Epithelial cell of proximal tubule (primary cell): ENCODE results near the gene NGEF. TPM values are rescaled to one million over a fixed set of nuclear protein-coding genes. Genes with fewer than 3 reads are reported as not detected.
A peak's percentile ranks its signal among the peaks of the same experiment; 100 is the strongest.

Source experiments
- DNase-seq: peaks from one replicate; pipeline ENCODE4 v3.0.0-alpha.2; 2011; ENCODE audit warnings: low read depth
- H3K4me3 ChIP-seq: 2 replicates; pipeline ENCODE4 v1.5.1; 2011; ENCODE audit warnings: low read depth, mild to moderate bottlenecking, low read length
- total RNA-seq: library from RNA; depleted of rRNA; stranded (reverse); fragments of >200 nt; gene quantifications from 2 replicates; pipeline ENCODE4 v1.2.3, GENCODE V29; 2015
- TF ChIP-seq, protein P1 (sequence below): conservative IDR thresholded peaks from 2 replicates; pipeline ENCODE4 v1.5.1; 2012; ENCODE audit warnings: low read depth, mild to moderate bottlenecking, low read length

NGEF gene, protein sequence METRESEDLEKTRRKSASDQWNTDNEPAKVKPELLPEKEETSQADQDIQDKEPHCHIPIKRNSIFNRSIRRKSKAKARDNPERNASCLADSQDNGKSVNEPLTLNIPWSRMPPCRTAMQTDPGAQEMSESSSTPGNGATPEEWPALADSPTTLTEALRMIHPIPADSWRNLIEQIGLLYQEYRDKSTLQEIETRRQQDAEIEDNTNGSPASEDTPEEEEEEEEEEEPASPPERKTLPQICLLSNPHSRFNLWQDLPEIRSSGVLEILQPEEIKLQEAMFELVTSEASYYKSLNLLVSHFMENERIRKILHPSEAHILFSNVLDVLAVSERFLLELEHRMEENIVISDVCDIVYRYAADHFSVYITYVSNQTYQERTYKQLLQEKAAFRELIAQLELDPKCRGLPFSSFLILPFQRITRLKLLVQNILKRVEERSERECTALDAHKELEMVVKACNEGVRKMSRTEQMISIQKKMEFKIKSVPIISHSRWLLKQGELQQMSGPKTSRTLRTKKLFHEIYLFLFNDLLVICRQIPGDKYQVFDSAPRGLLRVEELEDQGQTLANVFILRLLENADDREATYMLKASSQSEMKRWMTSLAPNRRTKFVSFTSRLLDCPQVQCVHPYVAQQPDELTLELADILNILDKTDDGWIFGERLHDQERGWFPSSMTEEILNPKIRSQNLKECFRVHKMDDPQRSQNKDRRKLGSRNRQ
- 4.2 and 8.6 TPM in 2 replicates for total RNA-seq

DNA sequence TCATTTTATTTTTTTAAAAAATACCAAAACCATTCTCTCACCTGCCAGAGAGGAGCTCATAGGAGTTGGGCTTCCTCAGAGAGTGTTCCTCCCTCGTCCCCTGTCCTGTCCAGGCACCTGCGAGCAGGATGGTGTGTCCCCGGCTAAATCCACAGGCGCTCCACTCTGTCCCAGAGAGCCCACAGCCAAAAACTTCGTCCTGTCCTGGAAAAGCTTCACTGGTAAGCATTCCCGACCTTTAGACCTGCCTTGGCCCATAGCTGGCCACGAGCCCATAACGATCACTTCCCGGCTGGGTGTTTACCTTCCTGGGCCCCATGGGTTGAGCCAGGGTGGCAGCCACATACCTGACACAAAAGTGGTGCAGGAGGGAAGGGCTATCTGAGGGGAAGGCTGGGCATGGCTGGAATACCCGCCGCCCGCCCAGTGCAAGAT lies at the start of gene NGEF:
NGEF (minus strand) TSS at position 230 of the 435 bp plus-strand sequence. CDS start 38,366 bp downstream, outside the sequence.
- DNase-seq: no peak

DNA sequence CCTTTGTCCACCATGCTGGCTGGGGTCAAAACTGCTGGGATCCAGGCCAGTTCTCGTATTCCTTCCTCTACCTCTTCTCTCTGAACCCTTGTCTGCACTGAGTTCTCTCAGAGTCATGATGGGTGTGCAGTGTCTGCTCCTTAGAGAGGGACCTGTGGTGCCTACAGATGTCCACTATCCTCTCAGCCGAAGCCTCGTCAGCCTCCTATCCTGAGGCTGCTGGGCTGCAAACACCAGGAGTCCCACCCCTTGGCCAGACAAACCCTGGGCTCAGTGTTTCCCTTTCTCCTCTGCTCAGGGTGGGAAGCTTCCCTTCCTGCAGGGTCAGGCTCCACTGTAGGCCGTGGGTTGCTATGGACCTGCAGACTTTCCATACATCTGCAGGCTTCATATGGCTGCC lies 49.4 kb upstream of the NGEF start:
- H3K4me3 ChIP-seq: no peak overlapping the region
- TF ChIP-seq, protein P1, sequence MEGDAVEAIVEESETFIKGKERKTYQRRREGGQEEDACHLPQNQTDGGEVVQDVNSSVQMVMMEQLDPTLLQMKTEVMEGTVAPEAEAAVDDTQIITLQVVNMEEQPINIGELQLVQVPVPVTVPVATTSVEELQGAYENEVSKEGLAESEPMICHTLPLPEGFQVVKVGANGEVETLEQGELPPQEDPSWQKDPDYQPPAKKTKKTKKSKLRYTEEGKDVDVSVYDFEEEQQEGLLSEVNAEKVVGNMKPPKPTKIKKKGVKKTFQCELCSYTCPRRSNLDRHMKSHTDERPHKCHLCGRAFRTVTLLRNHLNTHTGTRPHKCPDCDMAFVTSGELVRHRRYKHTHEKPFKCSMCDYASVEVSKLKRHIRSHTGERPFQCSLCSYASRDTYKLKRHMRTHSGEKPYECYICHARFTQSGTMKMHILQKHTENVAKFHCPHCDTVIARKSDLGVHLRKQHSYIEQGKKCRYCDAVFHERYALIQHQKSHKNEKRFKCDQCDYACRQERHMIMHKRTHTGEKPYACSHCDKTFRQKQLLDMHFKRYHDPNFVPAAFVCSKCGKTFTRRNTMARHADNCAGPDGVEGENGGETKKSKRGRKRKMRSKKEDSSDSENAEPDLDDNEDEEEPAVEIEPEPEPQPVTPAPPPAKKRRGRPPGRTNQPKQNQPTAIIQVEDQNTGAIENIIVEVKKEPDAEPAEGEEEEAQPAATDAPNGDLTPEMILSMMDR: no peak
- DNase-seq: no peak

More for the DNA sequence above, at the start of gene NGEF:
- no peak within 1 kb of the TSS for H3K4me3 ChIP-seq
- TF ChIP-seq, protein P1: no peak

DNA sequence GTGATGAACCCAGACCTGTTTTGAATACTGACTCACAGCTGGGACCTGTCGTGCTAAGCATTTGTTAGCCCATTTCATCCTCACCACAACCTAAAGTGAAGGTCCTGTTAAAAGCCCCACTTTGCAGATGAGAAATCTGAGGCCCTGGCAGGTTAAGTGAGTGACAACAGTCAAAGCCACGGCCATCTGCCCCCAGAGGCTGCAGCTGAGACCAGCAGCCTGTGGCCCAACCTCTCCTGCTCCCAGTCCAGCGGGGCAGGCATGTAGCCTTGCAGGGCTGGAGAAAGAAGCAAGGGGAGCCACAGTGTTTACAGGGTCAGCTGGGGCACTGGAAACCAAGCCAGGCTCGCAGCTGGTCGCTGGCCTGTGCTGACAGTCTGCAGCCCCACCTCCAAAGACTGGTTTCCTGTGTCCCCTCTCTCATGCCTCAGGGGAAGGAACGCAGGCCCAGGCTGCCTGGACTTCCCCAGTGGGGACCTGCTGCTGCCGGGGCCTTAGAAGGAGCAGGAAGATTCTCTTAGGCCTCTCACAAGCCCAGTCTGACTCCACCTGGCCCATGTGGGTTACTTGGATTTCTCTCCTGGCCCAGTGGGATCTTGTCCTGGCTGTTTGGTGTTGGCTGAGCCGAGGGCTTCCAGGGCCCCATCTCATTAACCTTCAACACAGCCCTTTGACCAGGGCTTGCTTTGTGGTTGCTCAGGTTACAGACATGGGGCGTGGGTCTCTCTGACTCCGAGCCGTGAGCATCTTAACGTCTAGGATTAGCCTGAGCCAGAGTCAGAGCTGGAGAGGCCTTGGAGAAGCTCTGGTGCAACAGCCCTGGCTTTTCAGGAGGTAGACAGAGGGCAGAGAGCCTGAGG lies 48.8 kb upstream of the NGEF start:
- TF ChIP-seq, protein P1: peak; percentile 8
- DNase-seq: no peak
- H3K4me3 ChIP-seq: no peak overlapping the region

DNA sequence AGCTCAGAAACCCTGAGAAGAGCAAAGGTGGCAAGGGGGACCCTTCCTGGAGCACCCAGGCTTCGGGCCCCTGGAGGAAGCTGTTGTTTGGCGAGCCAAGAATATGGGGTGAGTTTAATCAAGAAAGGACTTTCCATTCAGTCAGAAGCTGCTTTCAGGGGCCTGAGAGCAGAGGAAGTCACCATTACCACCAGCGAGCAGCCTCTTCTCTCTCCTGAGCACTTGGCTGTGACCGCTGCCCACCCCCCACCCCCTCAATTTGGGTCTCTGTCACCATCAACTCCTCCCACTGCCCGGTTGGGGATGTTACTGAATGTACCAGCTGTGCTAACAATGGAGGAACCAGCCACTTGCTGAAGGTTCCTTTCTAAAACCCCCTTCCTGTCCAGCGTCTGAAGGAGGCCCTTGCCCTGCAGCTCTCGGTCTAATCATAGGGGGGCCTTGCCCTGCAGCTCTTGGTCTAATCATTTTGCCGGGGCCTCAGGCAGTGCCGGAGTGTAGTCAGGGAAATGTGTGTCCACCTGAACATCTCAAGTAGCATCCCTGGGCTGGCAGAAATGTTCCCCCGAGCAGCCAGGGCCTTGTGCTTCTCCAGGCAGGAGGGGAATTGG lies 48.0 kb upstream of the NGEF start:
- H3K4me3 ChIP-seq: no peak overlapping the region
- TF ChIP-seq, protein P1: no peak
- DNase-seq: no peak

DNA sequence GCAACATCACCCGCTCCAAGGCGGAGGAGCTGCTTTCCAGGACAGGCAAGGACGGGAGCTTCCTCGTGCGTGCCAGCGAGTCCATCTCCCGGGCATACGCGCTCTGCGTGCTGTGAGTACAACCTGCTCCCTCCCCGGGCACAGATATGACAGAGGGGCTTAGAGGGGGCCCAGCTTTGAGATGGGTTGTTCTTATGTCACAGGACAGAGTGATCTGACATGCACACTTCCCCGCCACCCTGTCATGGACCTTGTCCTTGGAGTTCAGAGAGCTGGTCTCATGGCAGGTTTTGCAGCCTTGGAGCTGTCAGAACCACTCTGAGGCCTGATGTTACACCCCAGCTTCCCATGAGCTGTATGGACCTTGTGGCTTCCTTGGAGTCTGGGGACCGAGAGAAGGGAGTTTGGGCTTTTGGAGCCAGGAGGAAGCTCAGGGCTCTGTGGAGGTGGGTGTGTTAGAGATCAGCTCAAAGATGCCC lies 47.5 kb upstream of the NGEF start:
- TF ChIP-seq, protein P1: no peak
- DNase-seq: no peak
- H3K4me3 ChIP-seq: no peak overlapping the region
